ENCODE results near the gene PROZ. TPM values are rescaled to one million over a fixed set of nuclear protein-coding genes. Genes with fewer than 3 reads are reported as not detected.
"Not testable (repeated sequence)": the region's sequence is repeated elsewhere in the genome, so short reads cannot be mapped to it uniquely, and the experiment has no call there.

The PROZ gene, protein sequence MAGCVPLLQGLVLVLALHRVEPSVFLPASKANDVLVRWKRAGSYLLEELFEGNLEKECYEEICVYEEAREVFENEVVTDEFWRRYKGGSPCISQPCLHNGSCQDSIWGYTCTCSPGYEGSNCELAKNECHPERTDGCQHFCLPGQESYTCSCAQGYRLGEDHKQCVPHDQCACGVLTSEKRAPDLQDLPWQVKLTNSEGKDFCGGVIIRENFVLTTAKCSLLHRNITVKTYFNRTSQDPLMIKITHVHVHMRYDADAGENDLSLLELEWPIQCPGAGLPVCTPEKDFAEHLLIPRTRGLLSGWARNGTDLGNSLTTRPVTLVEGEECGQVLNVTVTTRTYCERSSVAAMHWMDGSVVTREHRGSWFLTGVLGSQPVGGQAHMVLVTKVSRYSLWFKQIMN
- polyA plus RNA-seq (ENCODE audit: insufficient read length): 2.3 TPM
- long read RNA-seq, donor 1, partial matches to known transcripts: 0 of 1 reads
- long read RNA-seq, donor 1, other reads (novel, unspliced or antisense): 0 of 1 reads
- long read RNA-seq, donor 2, partial matches to known transcripts: 11 of 12 reads
- long read RNA-seq, donor 2, other reads (novel, unspliced or antisense): 0 of 12 reads
- long read RNA-seq, donor 3: 0 reads
- long read RNA-seq, donor 4: 0 reads
- long read RNA-seq, donor 5: 0 reads
- long read RNA-seq, donor 6: 0 reads
- long read RNA-seq, donor 7, partial matches to known transcripts: 99 of 99 reads
- long read RNA-seq, donor 7, other reads (novel, unspliced or antisense): 0 of 99 reads
- long read RNA-seq, donor 8: 0 reads

DNA sequence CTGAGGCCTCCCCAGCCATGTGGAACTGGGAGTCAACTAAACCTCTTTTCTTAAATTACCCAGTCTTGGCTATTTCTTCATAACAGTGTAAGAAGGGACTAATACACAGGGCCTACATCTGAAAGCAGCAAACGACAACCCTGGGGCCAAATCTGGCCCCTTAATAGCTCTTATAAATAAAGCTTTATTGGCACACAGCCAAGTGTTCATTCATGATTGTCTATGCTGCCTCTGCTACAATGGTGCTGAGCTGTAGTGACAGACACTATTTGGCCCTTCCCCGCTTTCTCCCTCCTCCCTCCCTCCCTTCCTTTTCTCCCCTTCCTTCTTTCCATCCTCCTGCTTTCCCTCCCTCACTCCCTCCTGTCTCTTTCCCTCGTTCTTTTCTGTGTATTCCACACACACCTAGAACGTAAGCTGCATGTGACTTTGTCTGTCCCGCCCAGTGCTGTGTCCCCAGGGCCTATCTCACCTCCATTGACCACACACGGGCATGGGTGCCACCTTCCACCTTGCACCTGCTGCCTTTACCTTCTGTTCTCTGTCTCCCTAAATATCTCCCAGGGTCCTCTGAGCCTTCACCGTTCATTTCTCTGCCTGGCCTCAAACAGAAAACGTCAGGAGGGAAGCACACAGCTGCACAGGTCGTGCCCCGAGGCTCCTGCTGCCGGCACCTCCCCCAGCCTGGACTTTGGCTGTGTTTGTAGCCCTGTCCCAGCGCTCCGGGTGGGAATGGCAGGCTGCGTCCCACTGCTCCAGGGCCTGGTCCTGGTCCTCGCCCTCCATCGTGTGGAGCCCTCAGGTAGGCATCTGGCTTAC lies at the start of gene PROZ:
Gene PROZ, plus strand, starts transcription at position 720 of the 819 bp plus-strand sequence. Its CDS starts 13 bp downstream, at position 733.
- DNase-seq: no peak

DNA sequence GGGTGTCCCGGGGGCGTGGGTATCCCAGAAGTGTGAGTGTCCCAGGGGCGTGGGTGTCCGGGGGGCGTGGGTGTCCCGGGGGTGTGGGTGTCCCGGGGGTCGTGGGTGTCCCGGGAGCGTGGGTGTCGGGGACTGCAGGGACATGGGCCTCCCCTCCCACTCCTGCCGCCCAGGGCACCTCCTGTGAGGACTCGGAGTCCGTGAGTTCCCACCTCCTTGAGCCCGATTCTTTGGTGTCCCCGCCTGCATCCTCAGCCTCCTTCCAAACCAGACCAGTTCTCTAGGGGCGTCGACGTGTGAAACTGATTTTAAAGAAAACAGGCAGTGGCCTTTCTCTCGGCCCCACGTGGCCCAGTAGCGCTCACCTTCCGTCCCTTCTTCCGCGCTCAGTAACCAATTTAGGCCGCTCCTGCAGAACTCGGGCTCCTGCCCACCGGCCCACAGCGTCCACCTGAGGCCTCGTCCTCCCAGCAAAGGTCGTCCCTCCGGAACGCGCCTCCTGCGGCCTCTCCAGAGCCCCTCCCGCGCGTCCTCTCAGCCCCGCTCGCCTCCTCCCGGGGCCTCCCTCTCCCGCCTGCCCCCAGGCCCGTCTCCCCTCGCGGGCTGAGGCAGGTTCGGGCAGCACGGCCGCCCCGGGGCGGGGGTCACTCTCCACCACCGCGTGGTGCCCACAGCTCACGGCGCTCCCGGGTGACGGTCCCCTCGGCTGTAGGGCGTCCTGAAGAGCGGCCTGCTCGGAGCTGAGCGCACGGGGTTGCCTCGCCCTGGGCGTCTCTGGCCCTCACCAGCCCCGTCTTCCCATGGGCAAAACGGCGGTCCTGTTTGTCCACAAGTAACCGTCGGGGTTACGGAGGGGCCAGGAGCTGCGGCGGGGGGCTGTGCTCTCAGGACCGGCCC lies 49.0 kb upstream of the PROZ start:
- DNase-seq: no peak

DNA sequence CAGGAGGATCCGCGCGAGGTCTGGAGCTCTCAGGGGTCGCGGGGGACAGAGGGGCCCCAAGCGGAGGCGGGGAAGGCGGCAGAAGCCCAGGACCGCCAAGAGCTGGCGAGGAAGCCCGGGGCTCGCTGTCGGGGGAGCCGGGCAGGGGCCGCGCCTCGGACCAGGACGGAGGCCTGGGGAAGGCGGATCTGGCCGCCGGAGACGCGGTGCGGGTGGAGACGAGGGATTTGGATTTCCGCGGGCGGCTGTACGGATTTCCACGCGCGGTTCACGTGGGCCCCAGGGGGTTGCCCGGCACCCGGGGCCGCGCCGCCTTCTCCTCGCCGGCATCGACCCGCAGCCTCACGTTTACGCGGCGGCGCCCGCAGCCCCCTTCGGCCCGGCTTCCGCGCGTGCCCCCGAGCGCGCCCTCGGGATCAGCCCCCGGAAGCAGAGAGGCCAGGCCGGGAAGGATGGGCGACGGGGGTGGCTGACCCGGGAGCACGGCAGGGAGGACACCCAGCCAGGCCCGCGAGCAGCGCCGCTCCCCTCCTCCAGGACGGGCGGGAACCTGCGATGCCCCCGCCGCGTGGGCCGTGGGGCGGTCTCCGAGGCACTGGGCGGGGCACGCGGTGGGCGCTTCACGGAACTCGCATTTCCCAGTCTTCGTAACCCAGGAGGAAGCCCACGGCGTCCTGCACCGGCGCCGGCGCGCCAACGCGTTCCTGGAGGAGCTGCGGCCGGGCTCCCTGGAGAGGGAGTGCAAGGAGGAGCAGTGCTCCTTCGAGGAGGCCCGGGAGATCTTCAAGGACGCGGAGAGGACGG lies 48.2 kb upstream of the PROZ start:
- no peak for DNase-seq

GRCh38 chr13:113110852-113111315 lies 47.6 kb upstream of the PROZ start:
- DNase-seq: no peak

GRCh38 chr13:113111821-113112220 lies 46.6 kb upstream of the PROZ start:
- not testable (repeated sequence) for DNase-seq

GRCh38 chr13:113112475-113112874 lies 46.0 kb upstream of the PROZ start:
- not testable (repeated sequence) for DNase-seq

DNA sequence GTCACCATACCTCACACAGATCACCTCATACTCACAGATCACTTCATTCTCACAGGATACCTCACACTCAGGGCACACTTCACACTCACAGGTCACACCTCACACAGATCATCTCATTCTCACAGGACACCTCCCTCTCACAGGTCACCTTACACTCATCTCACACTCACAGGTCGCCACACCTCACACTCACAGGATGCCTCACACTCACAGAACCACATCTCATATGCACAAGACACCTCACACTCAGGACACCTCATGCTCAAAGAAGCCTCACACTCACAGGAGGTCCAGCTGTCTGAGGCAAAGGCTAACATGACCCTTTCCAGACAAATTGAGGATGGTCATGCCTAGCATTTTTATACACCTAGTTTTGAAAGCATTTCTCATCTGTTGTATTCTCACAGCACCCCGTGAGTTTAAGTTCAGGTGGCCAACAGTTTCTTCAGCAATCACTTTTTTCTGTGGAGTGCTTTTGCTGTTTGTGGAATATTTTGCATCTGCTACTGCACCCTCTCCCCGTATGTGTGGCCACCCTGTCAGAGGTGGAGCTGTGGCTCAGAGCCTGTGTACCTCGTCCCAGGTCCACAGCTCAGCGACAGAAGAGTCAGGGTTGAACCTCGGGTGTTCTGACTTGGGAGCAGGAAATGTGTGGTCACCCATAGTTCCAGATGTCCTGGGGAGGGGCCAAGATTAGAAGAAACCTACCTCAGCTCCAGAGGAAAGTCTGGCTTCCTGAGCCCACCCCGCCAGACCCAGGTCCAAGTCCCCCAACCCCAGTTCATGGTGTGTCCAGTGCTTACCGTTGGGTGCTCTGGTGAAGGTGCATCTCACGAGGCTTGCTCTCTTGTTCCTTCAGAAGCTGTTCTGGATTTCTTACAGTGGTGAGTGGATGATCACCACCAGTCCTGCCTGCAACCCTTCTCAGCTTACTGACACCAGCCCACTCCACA lies 45.3 kb upstream of the PROZ start:
- no peak for DNase-seq

DNA sequence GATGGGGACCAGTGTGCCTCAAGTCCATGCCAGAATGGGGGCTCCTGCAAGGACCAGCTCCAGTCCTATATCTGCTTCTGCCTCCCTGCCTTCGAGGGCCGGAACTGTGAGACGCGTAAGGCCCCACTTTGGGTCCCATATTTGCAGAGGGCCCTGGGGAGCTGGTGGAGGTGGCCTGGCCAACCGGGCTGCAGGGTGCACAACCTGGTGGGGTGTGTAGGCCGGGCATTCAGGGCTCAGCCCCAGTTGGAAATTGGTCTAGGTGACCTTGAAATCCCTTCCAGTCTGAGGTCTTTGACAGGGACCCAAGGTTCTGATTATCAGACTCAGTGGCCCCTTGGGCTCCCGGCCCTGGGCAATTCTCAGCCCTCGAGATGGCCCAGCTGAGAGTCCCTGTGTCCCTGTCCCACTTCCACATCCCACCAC lies 44.6 kb upstream of the PROZ start:
- DNase-seq: no peak

GRCh38 chr13:113114511-113115362 lies 43.7 kb upstream of the PROZ start:
- DNase-seq: no peak

GRCh38 chr13:113115363-113116205 lies 42.9 kb upstream of the PROZ start:
- no peak for DNase-seq

GRCh38 chr13:113116206-113116800 lies 42.1 kb upstream of the PROZ start:
- no peak for DNase-seq

GRCh38 chr13:113116871-113117271 lies 41.6 kb upstream of the PROZ start:
- DNase-seq: no peak

GRCh38 chr13:113117335-113117872 lies 41.0 kb upstream of the PROZ start:
- DNase-seq: no peak

- DNase-seq: no peak
Measured at GRCh38 chr13:113117911-113118260, 40.6 kb upstream of the PROZ start.

DNA sequence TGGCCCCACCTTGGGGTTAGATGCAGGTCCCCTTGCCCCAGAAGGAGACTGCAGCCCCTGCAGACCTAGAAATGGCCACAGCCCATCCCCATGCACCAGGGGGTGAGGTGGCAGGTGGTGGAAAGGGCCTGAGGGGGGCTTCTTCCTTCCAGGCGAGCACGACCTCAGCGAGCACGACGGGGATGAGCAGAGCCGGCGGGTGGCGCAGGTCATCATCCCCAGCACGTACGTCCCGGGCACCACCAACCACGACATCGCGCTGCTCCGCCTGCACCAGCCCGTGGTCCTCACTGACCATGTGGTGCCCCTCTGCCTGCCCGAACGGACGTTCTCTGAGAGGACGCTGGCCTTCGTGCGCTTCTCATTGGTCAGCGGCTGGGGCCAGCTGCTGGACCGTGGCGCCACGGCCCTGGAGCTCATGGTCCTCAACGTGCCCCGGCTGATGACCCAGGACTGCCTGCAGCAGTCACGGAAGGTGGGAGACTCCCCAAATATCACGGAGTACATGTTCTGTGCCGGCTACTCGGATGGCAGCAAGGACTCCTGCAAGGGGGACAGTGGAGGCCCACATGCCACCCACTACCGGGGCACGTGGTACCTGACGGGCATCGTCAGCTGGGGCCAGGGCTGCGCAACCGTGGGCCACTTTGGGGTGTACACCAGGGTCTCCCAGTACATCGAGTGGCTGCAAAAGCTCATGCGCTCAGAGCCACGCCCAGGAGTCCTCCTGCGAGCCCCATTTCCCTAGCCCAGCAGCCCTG lies 40.0 kb upstream of the PROZ start:
- DNase-seq: no peak

Measured in left kidney (tissue), 8 donors.